Upper lobe of left lung (tissue), 6 donors: ENCODE measurements around the gene NAB1. TPM values are rescaled to one million over a fixed set of nuclear protein-coding genes. Genes with fewer than 3 reads are reported as not detected.
"Not testable (repeated sequence)": the region's sequence is repeated elsewhere in the genome, so short reads cannot be mapped to it uniquely, and the experiment has no call there.

Source experiments
- ATAC-seq, 2 donors: fragments of 200-7000 bp; cut with Tn5 transposase; one replicate each; pipeline ENCODE4 v1.9.1; 2022; ENCODE audit warnings: mild to moderate bottlenecking in 2 of 2, moderate library complexity in 2 of 2; ENCODE audit not compliant: low FRiP score in 2 of 2
- DNase-seq, 2 donors: peaks; one replicate each; pipeline ENCODE4 v3.0.0-alpha.2; 2019 to 2020
- H3K27ac ChIP-seq, 4 donors: fragments of 200-600 bp; sonication (generic); one replicate each; pipeline ENCODE4 v1.5.1; 2016 to 2019
- H3K27me3 ChIP-seq, 4 donors: fragments of 200-600 bp; sonication (generic); one replicate each; pipeline ENCODE4 v1.5.1; 2017 to 2019
- H3K36me3 ChIP-seq, 4 donors: fragments of 200-600 bp; sonication (generic); one replicate each; pipeline ENCODE4 v1.5.1; 2016 to 2019
- H3K4me1 ChIP-seq, 4 donors: fragments of 200-600 bp; sonication (generic); one replicate each; pipeline ENCODE4 v1.5.1; 2018 to 2019
- H3K4me3 ChIP-seq, 4 donors: fragments of 200-600 bp; sonication (generic); one replicate each; pipeline ENCODE4 v1.5.1; 2017 to 2019; ENCODE audit warnings: mild to moderate bottlenecking in 2 of 4, moderate library complexity in 1 of 4
- H3K9me3 ChIP-seq, 4 donors: fragments of 200-600 bp; sonication (generic); one replicate each; pipeline ENCODE4 v1.5.1; 2018 to 2019
- CTCF ChIP-seq, 6 experiments: fragments of 450-650 bp in 4 of 6; fragments of 200-600 bp in 2 of 6; sonication (generic) in 2 of 6; IDR thresholded peaks; one replicate each; pipeline ENCODE4 v1.5.1; 2016 to 2019; ENCODE audit warnings: antibody characterized with exemption in 6 of 6
- EP300 ChIP-seq, 4 donors: sonication (generic); formaldehyde crosslinking; IDR thresholded peaks; one replicate each; pipeline ENCODE4 v1.5.1; 2017; ENCODE audit warnings: antibody characterized with exemption in 4 of 4, control low read depth in 2 of 4
- POLR2A ChIP-seq, 4 donors: fragments of 450-650 bp; IDR thresholded peaks; one replicate each; pipeline ENCODE4 v1.5.1; 2016 to 2017; ENCODE audit warnings: antibody characterized with exemption in 4 of 4, mild to moderate bottlenecking in 2 of 4
- POLR2AphosphoS5 ChIP-seq, 2 donors: sonication (generic); formaldehyde crosslinking; IDR thresholded peaks; one replicate each; pipeline ENCODE4 v1.5.1; 2017; ENCODE audit warnings: antibody characterized with exemption in 2 of 2
- WGBS, 2 donors: methylation state at CpG; one replicate each; pipeline ENCODE4 v1.1.5; 2017 to 2018; 5-methylcytosine and 5-hydroxymethylcytosine counted together
- total RNA-seq, 6 donors: library from RNA; depleted of rRNA in 4 of 6; stranded (reverse); fragments of >200 nt in 4 of 6; gene quantifications; one replicate each; pipeline versions ENCODE4 v1.1.0 to v1.2.1, GENCODE V29; 2016 to 2021
- donor health status: DM: no; HTN: no; CAD: no; lungs with moderate emphysema.
- donor health status: DM: no; HTN: yes; CAD: no; lungs with severe emphysema.

The NAB1 gene
- total RNA-seq, 6 donors from 2014 or later, result 28.4 to 53.5 (median 36.6) TPM

- H3K27me3 ChIP-seq, result no peaks in the 10 kb centered on the region
- H3K36me3 ChIP-seq, result no peaks in the 10 kb centered on the region
- H3K4me1 ChIP-seq, result no peaks in the 10 kb centered on the region
- no peak for DNase-seq
- H3K4me3 ChIP-seq, result no peak overlapping the region
- WGBS, 2 donors, result 62 to 82% methylated on average over 4 of the region's 4 CpGs
- H3K9me3 ChIP-seq, result no peaks in the 10 kb centered on the region
- no peak for TF ChIP-seq POLR2AphosphoS5 (IDR thresholded peaks at IDR 0.05)
- TF ChIP-seq EP300 (IDR thresholded peaks at IDR 0.05), result no peak
- TF ChIP-seq CTCF (IDR thresholded peaks at IDR 0.05), result no peak
- no peak for TF ChIP-seq POLR2A (IDR thresholded peaks at IDR 0.05)
- H3K27ac ChIP-seq, result no peak overlapping the region
- ATAC-seq, result peak in 1 of 2 donors; percentile 81
These were observed 41.8 kb upstream of the NAB1 start for GRCh38 chr2:190607014-190607597.

GRCh38 chr2:190607657-190608357 lies 41.1 kb upstream of the NAB1 start:
- TF ChIP-seq POLR2A (IDR thresholded peaks at IDR 0.05), result no peak
- TF ChIP-seq POLR2AphosphoS5 (IDR thresholded peaks at IDR 0.05), result no peak
- TF ChIP-seq CTCF (IDR thresholded peaks at IDR 0.05), result no peak
- TF ChIP-seq EP300 (IDR thresholded peaks at IDR 0.05), result no peak
- DNase-seq, result no peak
- WGBS, 2 donors, result 77 to 85% methylated on average over 11 of the region's 11 CpGs

GRCh38 chr2:190608863-190609262 lies 40.0 kb upstream of the NAB1 start:
- WGBS, 2 donors, result 81 to 87% methylated on average over 3 of the region's 3 CpGs
- not testable (repeated sequence) for H3K27ac ChIP-seq, H3K27me3 ChIP-seq, H3K36me3 ChIP-seq, H3K4me3 ChIP-seq, DNase-seq, H3K4me1 ChIP-seq, H3K9me3 ChIP-seq, ATAC-seq

More at GRCh38 chr2:190607657-190608357, 41.1 kb upstream of the NAB1 start:
- no peaks in the 10 kb centered on the region for H3K27me3 ChIP-seq
- no peak overlapping the region for H3K4me3 ChIP-seq
- no peak overlapping the region for H3K27ac ChIP-seq
- no peaks in the 10 kb centered on the region for H3K4me1 ChIP-seq
- H3K9me3 ChIP-seq, result no peaks in the 10 kb centered on the region
- peak in 1 of 2 donors; percentile 81 for ATAC-seq
- H3K36me3 ChIP-seq, result no peaks in the 10 kb centered on the region

GRCh38 chr2:190609397-190609796 lies 39.5 kb upstream of the NAB1 start:
- ATAC-seq, DNase-seq, H3K4me1 ChIP-seq, H3K4me3 ChIP-seq, H3K27ac ChIP-seq, H3K9me3 ChIP-seq, H3K36me3 ChIP-seq, H3K27me3 ChIP-seq: not testable (repeated sequence)
- WGBS, 2 donors, result 69 to 82% methylated on average over 1 of the region's 1 CpG

- H3K27ac ChIP-seq, ATAC-seq, H3K9me3 ChIP-seq, H3K4me1 ChIP-seq, DNase-seq, H3K36me3 ChIP-seq, H3K4me3 ChIP-seq, H3K27me3 ChIP-seq: not testable (repeated sequence)
- WGBS, 2 donors, result 94 to 99% methylated on average over 2 of the region's 2 CpGs
These were observed 38.4 kb upstream of the NAB1 start for GRCh38 chr2:190610528-190610927.

- TF ChIP-seq POLR2AphosphoS5 (IDR thresholded peaks at IDR 0.05) (no peak), POLR2A (IDR thresholded peaks at IDR 0.05) (no peak), CTCF (IDR thresholded peaks at IDR 0.05) (no peak), EP300 (IDR thresholded peaks at IDR 0.05) (no peak)
- H3K27me3 ChIP-seq, result no peaks in the 10 kb centered on the region
- H3K27ac ChIP-seq, result no peak overlapping the region
- H3K9me3 ChIP-seq, result no peaks in the 10 kb centered on the region
- no peaks in the 10 kb centered on the region for H3K36me3 ChIP-seq
- no peaks in the 10 kb centered on the region for H3K4me1 ChIP-seq
- ATAC-seq (no peak), DNase-seq (no peak)
- H3K4me3 ChIP-seq, result no peak overlapping the region
- WGBS, 2 donors, result 68% methylated on average over 3 of the region's 3 CpGs
These were observed 33.2 kb upstream of the NAB1 start for GRCh38 chr2:190615555-190616200.
